Keratinocyte (primary cell): ENCODE results near the gene POLR2C.

Experiments
- CTCF ChIP-seq, 3 experiments: IDR thresholded peaks in 1 of 3; conservative IDR thresholded peaks in 1 of 3; optimal IDR thresholded peaks in 1 of 3; 2 replicates in 2 of 3; 3 replicates in 1 of 3; pipeline versions ENCODE3 to v1.5.1; 2011; ENCODE audit warnings: low read length in 3 of 3, mild to moderate bottlenecking in 3 of 3, moderate library complexity in 2 of 3, control low read depth in 1 of 3, inconsistent platforms in 1 of 3; ENCODE audit not compliant: insufficient read depth in 2 of 3; ENCODE audit errors: extremely low read depth in 1 of 3
- EZH2 ChIP-seq: IDR thresholded peaks from one replicate; pipeline ENCODE4 v1.6.1; 2012; ENCODE audit warnings: inconsistent platforms, mild to moderate bottlenecking, low read length, moderate library complexity

DNA sequence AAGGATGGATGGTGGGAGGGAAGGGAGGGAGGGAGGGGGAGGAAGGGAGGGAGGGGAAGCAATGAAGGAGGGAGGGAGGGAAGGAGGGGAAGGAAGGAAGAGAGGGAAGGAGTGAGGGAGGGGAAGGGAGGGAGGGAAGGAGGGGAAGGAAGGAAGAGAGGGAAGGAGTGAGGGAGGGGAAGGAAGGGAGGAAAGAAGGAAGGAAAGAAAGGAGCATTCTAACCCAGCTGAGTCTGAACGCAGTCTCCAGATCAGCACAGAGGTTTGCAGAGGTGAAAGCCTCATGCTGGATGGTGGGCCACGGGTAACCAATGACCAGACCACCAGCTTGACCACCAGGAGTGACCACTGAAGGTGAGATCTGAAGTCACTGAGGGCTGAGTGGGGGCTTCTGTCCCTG lies 39.3 kb upstream of the POLR2C start:
- TF ChIP-seq CTCF (optimal IDR thresholded peaks at IDR 0.05 in 1 of 3, IDR thresholded peaks at IDR 0.05 in 1 of 3, conservative IDR thresholded peaks at IDR 0.05 in 1 of 3; ENCODE audit: extremely low read depth in 1 of 3, insufficient read depth in 2 of 3, low read length in 3 of 3) (no peak), EZH2 (no peak)
